Activated T-cell treated with anti-CD3 and anti-CD28 coated beads, Interleukin-2, amount 50 U/mL, for 4 hours (primary cell): ENCODE data around the gene TMPRSS7. TPM values are rescaled to one million over a fixed set of nuclear protein-coding genes. Genes with fewer than 3 reads are reported as not detected.
A peak's percentile ranks its signal among the peaks of the same experiment; 100 is the strongest.

Experiments
- ATAC-seq, 2 donors: fragments of 200-7000 bp; cut with Tn5 transposase; one replicate each; pipeline ENCODE4 v1.10.0; 2021
- DNase-seq: peaks from one replicate; pipeline ENCODE4 v3.0.0-alpha.2; 2020
- H3K27me3 Mint-ChIP-seq: one replicate; pipeline ENCODE4 v1.8.0; 2021; ENCODE audit warnings: low read depth, mixed read lengths
- H3K36me3 Mint-ChIP-seq: one replicate; pipeline ENCODE4 v1.8.0; 2022; ENCODE audit warnings: mixed read lengths; ENCODE audit not compliant: insufficient read depth
- H3K4me1 Mint-ChIP-seq: one replicate; pipeline ENCODE4 v1.8.0; 2021; ENCODE audit warnings: low read depth, mixed read lengths
- H3K4me3 Mint-ChIP-seq: one replicate; pipeline ENCODE4 v1.8.0; 2021; ENCODE audit warnings: mild to moderate bottlenecking, moderate library complexity, mixed read lengths
- H3K9me3 Mint-ChIP-seq: one replicate; pipeline ENCODE4 v1.8.0; 2021; ENCODE audit warnings: mixed read lengths
- total RNA-seq, 3 donors: library from RNA; stranded (reverse); gene quantifications; one replicate each; pipeline ENCODE4 v1.2.1, GENCODE V29; 2021

The TMPRSS7 gene
- total RNA-seq, 3 donors from 2014 or later: not detected

GRCh38 chr3:112115806-112116383 lies 81.4 kb downstream of the TMPRSS7 start:
- Mint-ChIP-seq H3K36me3 (peaks cover 10% of the 10 kb centered on the region), H3K4me3 (no peak overlapping the region), H3K9me3 (no peaks in the 10 kb centered on the region), H3K27me3 (no peaks in the 10 kb centered on the region), H3K4me1 (peaks cover 43% of the 10 kb centered on the region)
- no peak for ATAC-seq
- DNase-seq: no peak

DNA sequence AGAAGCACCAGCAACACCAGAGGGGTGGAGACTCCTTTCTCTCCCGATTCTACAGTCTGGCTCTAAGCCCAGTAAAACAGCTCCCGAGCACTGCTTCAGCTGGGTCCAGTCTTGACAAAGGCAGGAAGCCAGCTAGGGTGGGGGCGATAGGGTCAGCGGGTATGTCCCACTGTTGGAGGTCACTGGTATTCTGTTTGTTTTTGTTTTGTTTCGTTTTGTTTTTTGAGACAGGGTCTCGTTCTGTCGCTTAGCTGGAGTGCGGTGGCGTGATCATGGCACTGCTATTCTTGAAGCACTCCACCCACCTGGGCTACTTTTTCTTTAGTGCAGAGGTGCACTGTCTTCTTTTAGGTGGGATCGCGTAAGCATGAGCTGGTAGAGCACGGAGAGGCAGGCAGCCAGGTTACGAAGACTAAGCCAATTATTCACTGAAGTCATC lies 82.2 kb downstream of the TMPRSS7 start:
- Mint-ChIP-seq H3K4me3 (no peak overlapping the region), H3K4me1 (peaks cover 50% of the 10 kb centered on the region), H3K9me3 (no peaks in the 10 kb centered on the region), H3K27me3 (no peaks in the 10 kb centered on the region), H3K36me3 (peaks cover 10% of the 10 kb centered on the region)
- ATAC-seq: no peak
- DNase-seq: no peak

DNA sequence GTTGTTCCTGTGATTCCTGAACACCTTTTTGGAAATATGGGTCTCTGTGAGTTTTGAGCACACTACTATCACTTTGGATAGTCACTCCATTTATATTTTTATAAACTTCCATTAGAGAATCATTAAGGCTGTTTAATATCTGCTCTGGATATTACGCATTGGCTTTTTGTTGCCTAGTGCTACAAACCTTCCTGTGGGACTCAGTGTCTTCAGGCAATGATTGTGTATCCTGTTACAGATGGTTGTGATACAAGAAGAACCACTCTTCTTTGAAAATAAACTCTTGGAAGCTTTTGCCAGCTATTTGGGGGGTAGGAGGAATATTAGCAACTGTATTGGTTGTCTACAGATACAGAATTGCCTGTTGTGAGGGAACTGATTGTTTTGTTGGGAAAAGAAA lies 82.9 kb downstream of the TMPRSS7 start:
- DNase-seq (no peak), ATAC-seq (no peak)
- H3K4me1 Mint-ChIP-seq: peaks cover 52% of the 10 kb centered on the region
- peaks cover 10% of the 10 kb centered on the region for H3K36me3 Mint-ChIP-seq
- no peaks in the 10 kb centered on the region for H3K9me3 Mint-ChIP-seq
- H3K27me3 Mint-ChIP-seq: no peaks in the 10 kb centered on the region
- no peak overlapping the region for H3K4me3 Mint-ChIP-seq

- H3K4me1 Mint-ChIP-seq: peaks cover 52% of the 10 kb centered on the region
- DNase-seq: no peak
- H3K4me3 Mint-ChIP-seq: no peak overlapping the region
Measured at GRCh38 chr3:112117841-112118571, 83.5 kb downstream of the TMPRSS7 start.

GRCh38 chr3:112119962-112120836 lies 85.7 kb downstream of the TMPRSS7 start:
- no peaks in the 10 kb centered on the region for H3K27me3 Mint-ChIP-seq
- peaks cover 52% of the 10 kb centered on the region for H3K4me1 Mint-ChIP-seq
- DNase-seq (no peak), ATAC-seq (peak in 1 of 2 donors; percentile 30)
- H3K9me3 Mint-ChIP-seq: no peaks in the 10 kb centered on the region
- H3K36me3 Mint-ChIP-seq: peaks cover 21% of the 10 kb centered on the region
- peak overlapping the region; percentile 33 for H3K4me3 Mint-ChIP-seq

More at GRCh38 chr3:112117841-112118571, 83.5 kb downstream of the TMPRSS7 start:
- Mint-ChIP-seq H3K9me3 (no peaks in the 10 kb centered on the region), H3K27me3 (no peaks in the 10 kb centered on the region), H3K36me3 (peaks cover 16% of the 10 kb centered on the region)
- ATAC-seq: no peak

- Mint-ChIP-seq H3K4me3 (no peak overlapping the region), H3K36me3 (peaks cover 21% of the 10 kb centered on the region), H3K4me1 (peaks cover 67% of the 10 kb centered on the region), H3K9me3 (no peaks in the 10 kb centered on the region), H3K27me3 (no peaks in the 10 kb centered on the region)
- no peak for DNase-seq
- ATAC-seq: no peak
Measured at GRCh38 chr3:112121577-112122547, 87.3 kb downstream of the TMPRSS7 start.

GRCh38 chr3:112122870-112123269 lies 88.3 kb downstream of the TMPRSS7 start:
- H3K36me3 Mint-ChIP-seq: peaks cover 20% of the 10 kb centered on the region
- no peak for DNase-seq

GRCh38 chr3:112123548-112123947 lies 89.0 kb downstream of the TMPRSS7 start:
- no peak overlapping the region for H3K4me3 Mint-ChIP-seq
- no peaks in the 10 kb centered on the region for H3K9me3 Mint-ChIP-seq
- peaks cover 20% of the 10 kb centered on the region for H3K36me3 Mint-ChIP-seq
- DNase-seq (no peak), ATAC-seq (no peak)
- H3K27me3 Mint-ChIP-seq: no peaks in the 10 kb centered on the region
- H3K4me1 Mint-ChIP-seq: peaks cover 76% of the 10 kb centered on the region

More at GRCh38 chr3:112122870-112123269, 88.3 kb downstream of the TMPRSS7 start:
- Mint-ChIP-seq H3K4me3 (no peak overlapping the region), H3K9me3 (no peaks in the 10 kb centered on the region), H3K4me1 (peaks cover 75% of the 10 kb centered on the region), H3K27me3 (no peaks in the 10 kb centered on the region)
- ATAC-seq: no peak

- Mint-ChIP-seq H3K9me3 (no peaks in the 10 kb centered on the region), H3K27me3 (no peaks in the 10 kb centered on the region), H3K36me3 (peaks cover 17% of the 10 kb centered on the region), H3K4me1 (peaks cover 76% of the 10 kb centered on the region), H3K4me3 (no peak overlapping the region)
- no peak for ATAC-seq
- no peak for DNase-seq
Measured at GRCh38 chr3:112124907-112125607, 90.5 kb downstream of the TMPRSS7 start.

DNA sequence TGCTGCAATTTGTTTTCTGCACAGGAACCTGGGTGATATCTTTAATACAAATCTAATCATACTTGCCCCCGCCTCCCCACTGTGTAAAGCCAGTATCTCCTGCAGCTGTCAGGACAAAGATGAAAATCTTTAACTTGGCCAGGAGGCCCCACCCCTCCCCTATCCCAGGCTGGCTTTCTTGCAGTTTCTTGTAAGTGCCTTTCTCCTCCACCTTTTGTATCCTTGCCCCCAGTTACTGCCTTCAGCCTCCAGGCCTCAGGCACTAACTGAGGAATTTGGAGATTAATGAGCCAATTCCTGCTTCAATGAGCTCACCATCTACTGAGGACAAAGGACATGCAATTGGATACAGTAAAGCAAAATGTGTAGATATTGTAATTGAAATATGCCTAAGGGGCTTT lies 92.0 kb downstream of the TMPRSS7 start:
- H3K36me3 Mint-ChIP-seq: peaks cover 20% of the 10 kb centered on the region
- no peaks in the 10 kb centered on the region for H3K9me3 Mint-ChIP-seq

GRCh38 chr3:112127522-112128494 lies 93.3 kb downstream of the TMPRSS7 start:
- ATAC-seq (peak; percentile 17 to 23), DNase-seq (no peak)

More for the DNA sequence above, 92.0 kb downstream of the TMPRSS7 start:
- Mint-ChIP-seq H3K4me3 (peak overlapping the region; percentile 58), H3K27me3 (no peaks in the 10 kb centered on the region), H3K4me1 (peaks cover 74% of the 10 kb centered on the region)
- ATAC-seq (no peak), DNase-seq (no peak)

More at GRCh38 chr3:112127522-112128494, 93.3 kb downstream of the TMPRSS7 start:
- Mint-ChIP-seq H3K4me1 (peaks cover 76% of the 10 kb centered on the region), H3K36me3 (peaks cover 16% of the 10 kb centered on the region), H3K27me3 (no peaks in the 10 kb centered on the region), H3K9me3 (no peaks in the 10 kb centered on the region), H3K4me3 (peak overlapping the region; percentile 58)
